HG03354 (cell line): ENCODE measurements around the gene NXPH3.
"Not testable (repeated sequence)": the region's sequence is repeated elsewhere in the genome, so short reads cannot be mapped to it uniquely, and the experiment has no call there.

ENCODE experiments used
- ATAC-seq: cut with Tn5 transposase; IDR thresholded peaks from one replicate; pipeline ENCODE4 v1.9.1; 2021; ENCODE audit warnings: mild to moderate bottlenecking; ENCODE audit not compliant: unreplicated experiment, poor library complexity, severe bottlenecking

NXPH3 gene

GRCh38 chr17:49553676-49554335 is 21.9 kb upstream of the NXPH3 start:
- ATAC-seq = no peak

GRCh38 chr17:49554694-49555494 is 20.8 kb upstream of the NXPH3 start:
- ATAC-seq = no peak

DNA sequence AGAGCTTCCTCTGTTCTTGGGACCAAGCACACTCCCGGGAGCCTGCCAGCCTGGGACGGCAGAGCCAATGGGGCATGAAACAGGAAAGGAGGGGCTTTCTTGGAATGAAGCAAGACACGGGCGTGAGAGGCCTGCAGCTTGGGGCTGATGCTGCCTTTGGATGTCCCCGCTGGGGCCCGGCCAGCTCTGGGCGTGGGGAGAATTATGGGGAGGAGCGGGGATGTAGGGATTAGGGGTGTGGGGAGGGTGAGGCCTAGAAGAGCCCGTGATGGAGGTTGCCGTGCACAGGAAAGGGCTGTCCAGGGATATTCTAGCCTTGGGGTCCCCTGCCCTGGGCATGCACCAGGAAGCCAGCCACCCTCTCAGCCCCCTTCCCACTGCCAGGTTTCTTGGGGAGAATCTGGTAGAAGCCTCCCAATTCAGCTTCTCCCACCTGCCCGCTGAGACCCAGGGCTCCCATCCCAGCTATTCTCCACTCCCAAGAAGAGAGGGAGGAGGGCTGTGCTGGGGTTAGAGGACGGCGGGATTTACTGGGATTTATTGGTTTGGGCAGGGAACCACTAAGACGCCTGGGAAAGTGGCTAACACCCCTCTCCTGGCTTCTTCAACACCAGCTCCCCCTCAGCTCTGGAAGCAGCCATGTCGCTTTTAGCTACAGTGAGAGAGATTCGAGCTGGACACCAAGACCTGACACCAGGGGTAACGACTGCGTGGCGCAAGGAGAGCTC is 20.0 kb upstream of the NXPH3 start:
- no peak for ATAC-seq

DNA sequence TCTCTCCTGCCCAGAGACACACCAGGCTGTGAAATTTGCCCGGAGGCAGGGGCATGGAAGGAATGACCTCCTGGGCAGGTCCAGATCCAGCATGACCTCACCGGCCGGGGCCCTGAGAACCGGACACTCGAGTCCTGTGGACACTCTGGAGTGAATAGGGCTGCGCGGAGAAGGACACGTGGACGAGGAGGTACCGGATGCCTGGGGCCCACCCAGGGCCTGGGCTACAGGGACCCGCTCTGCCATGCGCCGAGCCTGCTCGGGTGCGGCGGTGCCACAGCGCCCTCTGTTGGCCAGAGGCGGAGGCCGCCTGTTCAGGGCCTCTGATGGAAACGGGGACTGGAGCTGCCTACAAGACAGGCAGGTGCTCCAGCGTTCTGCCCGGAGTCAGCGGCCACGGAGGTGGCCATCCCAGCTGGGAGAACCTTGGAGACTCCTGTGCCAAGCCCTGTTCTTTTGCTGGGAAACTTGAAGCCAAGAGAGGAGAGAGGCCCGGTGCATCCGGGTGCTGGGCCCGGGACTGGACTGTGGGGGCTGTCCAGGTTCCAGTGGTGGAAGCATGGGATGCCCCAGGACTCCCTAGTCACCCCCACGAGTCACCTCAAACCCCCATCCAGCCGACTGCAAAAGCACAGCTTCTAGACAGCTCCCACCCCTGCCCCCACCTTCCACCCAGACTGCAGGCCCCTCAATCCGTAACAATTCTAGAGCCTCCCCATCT is 19.3 kb upstream of the NXPH3 start:
- ATAC-seq = peak; percentile 57

DNA sequence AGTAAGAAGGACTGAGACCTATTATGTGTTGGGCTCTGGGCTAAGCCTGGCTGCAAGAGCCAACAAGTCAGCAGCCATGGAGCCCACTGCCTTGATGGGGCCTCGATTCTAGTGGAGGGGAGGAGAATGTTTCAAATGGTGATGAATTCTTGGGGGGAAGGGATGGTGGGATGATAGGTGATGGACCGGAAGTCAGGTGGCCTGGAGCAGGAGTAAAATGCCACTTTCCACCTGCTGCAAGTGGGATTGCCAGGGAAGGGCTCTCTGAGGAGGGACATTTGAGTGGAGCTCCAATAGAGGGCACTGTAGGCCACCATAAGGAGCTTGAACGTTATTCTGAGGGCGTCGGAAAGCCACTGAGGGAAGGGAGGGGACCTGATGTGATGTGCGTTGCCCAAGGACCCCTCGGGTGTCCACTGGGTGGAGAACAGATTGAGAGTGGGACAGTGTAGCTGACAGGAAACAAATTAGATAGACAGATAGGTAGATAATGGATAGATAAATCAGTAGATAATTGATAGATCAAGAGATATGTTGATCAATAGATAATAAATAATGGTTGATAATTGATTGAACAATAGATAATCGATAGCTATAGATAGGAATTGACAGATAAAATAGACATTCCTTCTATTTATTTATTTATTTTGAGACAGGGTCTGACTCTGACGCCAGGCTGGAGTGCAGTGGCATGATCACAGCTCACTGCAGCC is 18.2 kb upstream of the NXPH3 start:
- ATAC-seq = no peak

GRCh38 chr17:49564638-49565037 is 11.0 kb upstream of the NXPH3 start:
- no peak for ATAC-seq

- no peak for ATAC-seq
These were observed 9.7 kb upstream of the NXPH3 start for GRCh38 chr17:49565948-49566491.

DNA sequence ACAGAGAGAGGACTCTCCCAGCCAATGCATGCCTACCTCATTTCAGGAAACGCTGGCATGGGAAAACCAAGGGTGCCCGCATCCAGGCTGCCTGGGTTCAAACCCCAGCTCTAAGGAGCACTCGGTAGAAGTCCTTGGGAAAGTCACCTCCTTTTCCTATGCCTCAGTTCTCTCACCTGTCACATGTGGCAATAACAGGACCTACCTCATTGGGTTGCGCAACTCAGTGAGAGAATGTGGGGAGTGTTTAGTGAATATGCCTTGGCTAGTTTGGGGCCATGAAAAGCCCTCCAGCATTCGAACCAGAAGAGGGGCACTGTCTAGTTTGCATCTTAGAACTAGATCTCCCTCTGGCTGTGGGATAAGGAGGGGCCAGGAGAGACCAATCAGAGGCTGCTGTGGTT is 9.0 kb upstream of the NXPH3 start:
- ATAC-seq = no peak

- ATAC-seq = no peak
These were observed 8.6 kb upstream of the NXPH3 start for GRCh38 chr17:49567104-49567521.

GRCh38 chr17:49567871-49568694 is 7.6 kb upstream of the NXPH3 start:
- ATAC-seq = peak; percentile 60

- not testable (repeated sequence) for ATAC-seq
These were observed 7.0 kb upstream of the NXPH3 start for GRCh38 chr17:49568695-49569047.

DNA sequence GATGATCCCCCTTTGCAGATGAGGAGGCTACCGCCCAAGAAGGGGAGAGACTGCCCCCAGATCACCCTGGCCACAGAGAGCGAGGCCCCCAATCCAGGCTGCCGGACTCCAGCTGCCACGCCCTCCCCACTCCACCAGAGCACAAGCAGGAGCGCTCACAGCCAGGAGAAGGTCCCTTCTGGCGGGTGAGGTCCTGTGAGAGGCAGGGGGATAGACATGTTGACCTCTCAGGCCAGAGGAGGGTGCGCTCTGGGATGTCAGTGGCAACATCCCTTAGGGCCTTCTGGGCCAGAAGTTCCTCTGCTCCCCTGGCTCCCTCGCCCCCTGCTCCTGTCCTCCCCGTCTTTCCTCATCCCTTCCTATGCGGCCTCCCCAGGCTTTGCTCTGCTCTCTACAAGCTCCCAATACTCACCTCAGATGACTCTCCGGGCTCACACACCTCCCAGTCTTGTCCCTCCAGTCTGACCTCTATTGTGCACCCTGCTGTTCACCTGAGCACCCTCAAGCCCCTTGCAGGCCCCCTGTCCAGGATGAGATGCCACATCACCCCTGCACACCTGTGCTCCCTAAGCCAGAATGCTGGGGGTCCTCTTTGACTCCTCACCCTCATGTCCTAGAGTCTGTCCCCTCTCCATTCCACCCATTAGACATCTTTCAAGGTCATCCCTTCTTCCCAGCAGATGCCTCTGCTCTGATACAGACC is 5.0 kb upstream of the NXPH3 start:
- ATAC-seq = no peak

DNA sequence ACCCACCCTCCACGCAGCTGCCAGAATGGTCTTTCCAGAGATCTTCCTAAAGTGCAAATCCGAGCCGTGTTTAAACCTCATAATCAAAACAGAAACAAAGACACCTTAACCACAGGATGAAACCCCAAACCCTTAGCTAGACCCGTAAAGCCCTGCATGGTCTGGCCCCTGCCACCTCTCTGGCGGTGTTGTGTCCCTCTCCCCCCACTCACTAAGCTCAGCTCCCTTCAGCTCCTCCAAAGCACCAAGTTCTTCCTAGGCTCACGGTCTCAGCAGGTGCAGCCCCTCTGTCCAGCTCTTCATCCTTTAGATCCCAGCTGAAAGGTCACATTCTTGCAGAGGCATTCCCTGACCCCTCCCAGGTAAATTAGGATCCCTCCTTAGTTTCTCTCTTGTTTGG is 4.4 kb upstream of the NXPH3 start:
- no peak for ATAC-seq

DNA sequence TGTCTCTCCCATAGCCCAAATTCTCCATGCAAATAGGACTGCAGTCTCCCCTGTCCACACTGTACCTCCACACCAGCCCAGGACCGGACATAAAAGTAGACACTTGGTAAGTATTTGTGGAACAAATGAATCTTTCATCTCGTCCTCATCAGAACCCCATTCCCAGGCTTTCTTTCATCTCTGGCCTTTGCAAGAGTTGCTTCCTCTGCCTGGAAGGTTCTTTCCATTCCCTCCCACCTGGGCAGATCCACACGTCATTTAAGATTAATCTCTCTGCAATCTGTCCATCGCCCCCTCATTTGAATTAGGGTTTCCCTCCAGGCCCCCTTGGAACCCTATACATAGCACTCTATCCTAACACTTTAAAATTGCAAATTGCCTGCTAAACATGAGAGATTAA is 3.9 kb upstream of the NXPH3 start:
- no peak for ATAC-seq

- no peak for ATAC-seq
These were observed 3.4 kb upstream of the NXPH3 start for GRCh38 chr17:49572226-49572625.

GRCh38 chr17:49572806-49573420 is 2.8 kb upstream of the NXPH3 start:
- ATAC-seq = no peak

DNA sequence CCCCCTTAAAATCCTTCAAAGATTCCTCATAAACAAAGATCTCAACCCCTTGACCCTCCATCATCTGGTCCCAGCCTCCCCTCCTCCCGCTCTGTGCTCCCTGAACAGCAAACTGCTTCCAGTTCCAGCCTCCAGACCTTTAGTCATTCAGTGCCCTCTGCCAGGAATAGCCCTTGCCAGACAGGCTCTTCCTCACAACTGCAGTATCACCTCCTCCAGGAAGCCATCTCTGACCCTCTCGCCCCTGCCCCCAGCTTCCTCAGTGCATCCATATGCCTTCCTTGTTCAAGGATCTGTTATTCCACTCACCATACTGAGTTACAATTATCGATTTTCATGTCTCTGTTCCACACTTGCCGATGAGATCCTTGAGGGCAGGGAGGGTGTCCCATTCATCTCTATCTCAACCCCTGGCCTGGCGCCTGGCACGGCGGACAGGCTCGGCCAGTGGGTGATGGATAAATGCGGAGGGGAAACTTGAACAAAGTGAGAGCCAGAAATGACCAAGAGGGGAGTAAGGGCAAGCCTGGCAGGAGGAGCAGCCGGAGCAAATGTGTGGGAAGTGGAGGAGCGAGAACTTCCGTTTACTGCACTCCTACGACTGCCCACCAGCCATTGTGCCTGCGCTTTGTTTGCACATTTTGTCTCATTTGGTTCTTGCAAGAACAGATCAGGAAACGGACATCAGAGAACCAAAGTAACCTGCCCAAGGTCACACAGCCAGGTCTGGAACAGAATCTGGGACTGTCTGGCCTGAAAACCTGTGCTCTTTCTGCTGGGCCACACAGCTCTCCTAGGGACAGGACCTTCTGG is 2.0 kb upstream of the NXPH3 start:
- no peak for ATAC-seq
